Measurements from ENCODE around the gene TANGO6.
A peak's percentile ranks its signal among the peaks of the same experiment; 100 is the strongest.
"Not testable (repeated sequence)": the region's sequence is repeated elsewhere in the genome, so short reads cannot be mapped to it uniquely, and the experiment has no call there.

The TANGO6 gene

GRCh38 chr16:69126221-69126620, 282.9 kb downstream of the TANGO6 start:
- no peak for TF ChIP-seq CTCF (IDR thresholded peaks at IDR 0.05)
- intact Hi-C loops (cut with DNase I; ENCODE audit: low total_unique reads) = loop anchor here (5.0 kb wide), 1 partner anchor 599 kb away; no protein-coding TSS in a partner anchor

GRCh38 chr16:69126801-69127200, 283.5 kb downstream of the TANGO6 start:
- not testable (repeated sequence) for H3K27me3 ChIP-seq, H3K9me3 ChIP-seq, H3K4me3 ChIP-seq, H3K27ac ChIP-seq, DNase-seq
- peaks cover 0 to 17% (median 15%) of the 10 kb centered on the region in 3 donors for H3K36me3 ChIP-seq
- peaks cover 0 to 29% (median 17%) of the 10 kb centered on the region in 4 donors for H3K4me1 ChIP-seq
- intact Hi-C loops (cut with DNase I; ENCODE audit: low total_unique reads) = loop anchor here (5.0 kb wide), 1 partner anchor 600 kb away; no protein-coding TSS in a partner anchor

More at GRCh38 chr16:69126221-69126620, 282.9 kb downstream of the TANGO6 start:
- H3K4me3 ChIP-seq = no peak overlapping the region
- peaks cover 0 to 20% (median 17%) of the 10 kb centered on the region in 3 donors for H3K36me3 ChIP-seq
- no peak overlapping the region for H3K27ac ChIP-seq
- H3K9me3 ChIP-seq = no peaks in the 10 kb centered on the region
- no peaks in the 10 kb centered on the region for H3K27me3 ChIP-seq
- H3K4me1 ChIP-seq = peaks cover 0 to 27% (median 14%) of the 10 kb centered on the region in 4 donors
- DNase-seq = no peak

GRCh38 chr16:69127966-69128510, 284.7 kb downstream of the TANGO6 start:
- intact Hi-C loops (cut with DNase I; ENCODE audit: low total_unique reads) = loop anchor here (5.0 kb wide), 1 partner anchor 601 kb away; no protein-coding TSS in a partner anchor
- no peak for TF ChIP-seq CTCF (IDR thresholded peaks at IDR 0.05)

GRCh38 chr16:69130461-69130860, 287.1 kb downstream of the TANGO6 start:
- Histone ChIP-seq H3K9me3 (no peaks in the 10 kb centered on the region), H3K4me3 (no peak overlapping the region), H3K4me1 (peaks cover 0 to 42% (median 28%) of the 10 kb centered on the region in 4 donors), H3K36me3 (peaks cover 0 to 17% (median 15%) of the 10 kb centered on the region in 3 donors), H3K27me3 (no peaks in the 10 kb centered on the region), H3K27ac (no peak overlapping the region)
- TF ChIP-seq CTCF (IDR thresholded peaks at IDR 0.05) = no peak
- no peak for DNase-seq
- intact Hi-C loops (cut with DNase I; ENCODE audit: low total_unique reads) = no loop called here

More at GRCh38 chr16:69127966-69128510, 284.7 kb downstream of the TANGO6 start:
- Histone ChIP-seq H3K4me3 (no peak overlapping the region), H3K36me3 (peaks cover 0 to 17% (median 15%) of the 10 kb centered on the region in 3 donors), H3K27ac (no peak overlapping the region), H3K4me1 (peaks cover 0 to 31% (median 19%) of the 10 kb centered on the region in 4 donors), H3K9me3 (no peaks in the 10 kb centered on the region), H3K27me3 (no peaks in the 10 kb centered on the region)
- DNase-seq = no peak

GRCh38 chr16:69131167-69131838, 288.0 kb downstream of the TANGO6 start:
- Histone ChIP-seq H3K27ac (peak overlapping the region; percentile 77 to 81), H3K27me3 (no peaks in the 10 kb centered on the region), H3K4me3 (peak overlapping the region; percentile 81 to 95), H3K9me3 (no peaks in the 10 kb centered on the region), H3K4me1 (peaks cover 0 to 39% (median 28%) of the 10 kb centered on the region in 4 donors), H3K36me3 (peaks cover 0 to 17% (median 14%) of the 10 kb centered on the region in 3 donors)
- TF ChIP-seq CTCF (IDR thresholded peaks at IDR 0.05) = no peak
- no peak for DNase-seq
- intact Hi-C loops (cut with DNase I; ENCODE audit: low total_unique reads) = no loop called here

GRCh38 chr16:69131839-69132423, 288.6 kb downstream of the TANGO6 start:
- peak; percentile 69 to 87 for DNase-seq
- no peak for TF ChIP-seq CTCF (IDR thresholded peaks at IDR 0.05)
- Histone ChIP-seq H3K27ac (peak overlapping the region; percentile 77 to 81), H3K27me3 (no peaks in the 10 kb centered on the region), H3K36me3 (peaks cover 0 to 17% (median 17%) of the 10 kb centered on the region in 3 donors), H3K4me3 (peak overlapping the region; percentile 81 to 95), H3K4me1 (peaks cover 0 to 39% (median 27%) of the 10 kb centered on the region in 4 donors), H3K9me3 (no peaks in the 10 kb centered on the region)
- intact Hi-C loops (cut with DNase I; ENCODE audit: low total_unique reads) = no loop called here
